HEK293 (cell line): Measurements from ENCODE around the gene NCSTN.

Source experiments
- CTCF ChIA-PET: fragments of 350-600 bp; formaldehyde crosslinking; extraction: SDS; loops from one replicate; lab custom pipeline; 2021; ENCODE audit warnings: antibody characterized with exemption; lab: Yijun Ruan, JAX
- POLR2A ChIA-PET: fragments of 300-600 bp; formaldehyde crosslinking; extraction: SDS; loops from one replicate; lab custom pipeline; 2020; ENCODE audit warnings: antibody characterized with exemption, inconsistent platforms; lab: Yijun Ruan, JAX
- H3K27ac ChIP-seq: fragments of 200-500 bp; sonication (Bioruptor generic); 2 replicates; pipeline ENCODE4 v1.5.1; 2014; ENCODE audit warnings: low read depth, low read length, control low read depth, inconsistent platforms; ENCODE audit errors: extremely low read depth
- H3K36me3 ChIP-seq, 2 experiments: fragments of 200-500 bp in 1 of 2; sonication (Bioruptor generic) in 1 of 2; 1 replicate in 1 of 2; 2 replicates in 1 of 2; pipeline ENCODE4 v1.5.1; 2014 to 2017; ENCODE audit warnings: inconsistent platforms in 2 of 2, low read length in 2 of 2; ENCODE audit not compliant: control insufficient read depth in 2 of 2, insufficient read depth in 1 of 2
- H3K4me1 ChIP-seq: fragments of 200-500 bp; sonication (Bioruptor generic); 2 replicates; pipeline ENCODE4 v1.5.1; 2014; ENCODE audit warnings: mild to moderate bottlenecking, low read length, inconsistent platforms; ENCODE audit not compliant: control insufficient read depth, insufficient read depth
- H3K4me3 ChIP-seq: 2 replicates; pipeline ENCODE4 v1.5.1; 2011; ENCODE audit warnings: low read depth, mild to moderate bottlenecking, control low read depth, low read length, moderate library complexity
- H3K9me3 ChIP-seq: fragments of 200-500 bp; sonication (Bioruptor generic); 2 replicates; pipeline ENCODE4 v1.5.1; 2014; ENCODE audit warnings: low read depth, low read length, inconsistent platforms; ENCODE audit not compliant: control insufficient read depth, insufficient read depth
- BCL11A ChIP-seq: fragments of 450-650 bp; formaldehyde crosslinking; IDR thresholded peaks from 2 replicates; pipeline ENCODE4 v1.5.1; 2016; ENCODE audit warnings: low read depth, missing biosample characterization, missing genetic modification characterization
- BCL11B ChIP-seq: fragments of 450-650 bp; formaldehyde crosslinking; IDR thresholded peaks from 2 replicates; pipeline ENCODE4 v1.5.1; 2016; ENCODE audit warnings: low read depth, missing biosample characterization, missing genetic modification characterization
- GLIS1 ChIP-seq: fragments of 450-650 bp; formaldehyde crosslinking; IDR thresholded peaks from 2 replicates; pipeline ENCODE4 v1.5.1; 2016; ENCODE audit warnings: missing biosample characterization, missing genetic modification characterization
- INSM2 ChIP-seq: fragments of 450-650 bp; formaldehyde crosslinking; IDR thresholded peaks from 2 replicates; pipeline ENCODE4 v1.5.1; 2016; ENCODE audit warnings: missing biosample characterization, missing genetic modification characterization
- KLF10 ChIP-seq: fragments of 450-650 bp; IDR thresholded peaks from 2 replicates; pipeline ENCODE4 v1.5.1; 2018; ENCODE audit warnings: missing biosample characterization, mild to moderate bottlenecking, missing genetic modification characterization
- KLF17 ChIP-seq: fragments of 450-650 bp; formaldehyde crosslinking; IDR thresholded peaks from 2 replicates; pipeline ENCODE4 v1.5.1; 2016; ENCODE audit warnings: missing biosample characterization, missing genetic modification characterization
- SCRT2 ChIP-seq: fragments of 450-650 bp; formaldehyde crosslinking; IDR thresholded peaks from 2 replicates; pipeline ENCODE4 v1.5.1; 2016; ENCODE audit warnings: missing biosample characterization, missing genetic modification characterization
- WT1 ChIP-seq: fragments of 450-650 bp; formaldehyde crosslinking; IDR thresholded peaks from 2 replicates; pipeline ENCODE4 v1.5.1; 2016; ENCODE audit warnings: missing biosample characterization, missing genetic modification characterization
- ZBTB17 ChIP-seq: fragments of 450-650 bp; formaldehyde crosslinking; IDR thresholded peaks from 2 replicates; pipeline ENCODE4 v1.5.1; 2016; ENCODE audit warnings: missing biosample characterization, missing genetic modification characterization
- ZBTB8A ChIP-seq: fragments of 450-650 bp; formaldehyde crosslinking; IDR thresholded peaks from 2 replicates; pipeline ENCODE4 v1.5.1; 2016; ENCODE audit warnings: missing biosample characterization, missing genetic modification characterization
- ZEB2 ChIP-seq: fragments of 450-650 bp; formaldehyde crosslinking; IDR thresholded peaks from 2 replicates; pipeline ENCODE4 v1.5.1; 2016; ENCODE audit warnings: missing biosample characterization, missing genetic modification characterization
- ZFHX2 ChIP-seq: fragments of 450-650 bp; formaldehyde crosslinking; conservative IDR thresholded peaks from 2 replicates; pipeline ENCODE4 v1.5.1; 2016; ENCODE audit warnings: missing biosample characterization, missing genetic modification characterization
- ZFP37 ChIP-seq: fragments of 450-650 bp; formaldehyde crosslinking; IDR thresholded peaks from 2 replicates; pipeline ENCODE4 v1.5.1; 2016; ENCODE audit warnings: missing biosample characterization, missing genetic modification characterization
- ZIC2 ChIP-seq: fragments of 450-650 bp; formaldehyde crosslinking; IDR thresholded peaks from 2 replicates; pipeline ENCODE4 v1.5.1; 2016; ENCODE audit warnings: missing biosample characterization, missing genetic modification characterization
- ZNF341 ChIP-seq: fragments of 450-650 bp; formaldehyde crosslinking; IDR thresholded peaks from 2 replicates; pipeline ENCODE4; 2016; ENCODE audit warnings: low read depth, missing biosample characterization, missing genetic modification characterization
- ZNF433 ChIP-seq: fragments of 450-650 bp; formaldehyde crosslinking; IDR thresholded peaks from 2 replicates; pipeline ENCODE4 v1.5.1; 2016; ENCODE audit warnings: missing biosample characterization, missing genetic modification characterization, low read depth
- ZNF449 ChIP-seq: fragments of 450-650 bp; formaldehyde crosslinking; IDR thresholded peaks from 2 replicates; pipeline ENCODE4 v1.5.1; 2017; ENCODE audit warnings: missing biosample characterization, mild to moderate bottlenecking, missing genetic modification characterization, moderate library complexity
- ZNF48 ChIP-seq: fragments of 450-650 bp; formaldehyde crosslinking; IDR thresholded peaks from 2 replicates; pipeline ENCODE4 v1.5.1; 2016; ENCODE audit warnings: missing biosample characterization, missing genetic modification characterization
- ZNF629 ChIP-seq: fragments of 450-650 bp; formaldehyde crosslinking; IDR thresholded peaks from 2 replicates; pipeline ENCODE4 v1.5.1; 2017; ENCODE audit warnings: missing biosample characterization, missing genetic modification characterization
- ZNF830 ChIP-seq: fragments of 450-650 bp; IDR thresholded peaks from 2 replicates; pipeline ENCODE4 v1.5.0; 2018; ENCODE audit warnings: missing biosample characterization, missing genetic modification characterization, low read depth, mild to moderate bottlenecking, moderate library complexity
- ZSCAN16 ChIP-seq: fragments of 450-650 bp; formaldehyde crosslinking; IDR thresholded peaks from 2 replicates; pipeline ENCODE4 v1.5.1; 2016; ENCODE audit warnings: missing biosample characterization, missing genetic modification characterization
- TF ChIP-seq, protein P1 (sequence below): fragments of 450-650 bp; formaldehyde crosslinking; IDR thresholded peaks from 2 replicates; pipeline ENCODE4 v1.5.1; 2016; ENCODE audit warnings: missing biosample characterization, missing genetic modification characterization
- TF ChIP-seq, protein P2 (sequence below): fragments of 450-650 bp; formaldehyde crosslinking; IDR thresholded peaks from 2 replicates; pipeline ENCODE4 v1.5.1; 2016; ENCODE audit warnings: missing biosample characterization, missing genetic modification characterization
- TF ChIP-seq, protein P3 (sequence below): fragments of 450-650 bp; formaldehyde crosslinking; IDR thresholded peaks from 2 replicates; pipeline ENCODE4 v1.5.1; 2016; ENCODE audit warnings: missing biosample characterization, missing genetic modification characterization

NCSTN gene

GRCh38 chr1:160399544-160400222, 56.5 kb downstream of the NCSTN start:
- Histone ChIP-seq H3K36me3 (no peaks in the 10 kb centered on the region), H3K4me3 (peak overlapping the region; percentile 51), H3K4me1 (no peaks in the 10 kb centered on the region)
- peak; percentile 11; the same call in 1 of the 2 replicates for TF ChIP-seq WT1 (tag by site-specific recombination)
- no peak for TF ChIP-seq ZNF48 (tag by site-specific recombination)
- 0 out of 2 replicates have a peak, but pooled peaks have one; percentile 23 for TF ChIP-seq ZFHX2 (tag by site-specific recombination)
- peak; percentile 8; the same call in 1 of the 2 replicates for TF ChIP-seq ZIC2 (tag by site-specific recombination)
- TF ChIP-seq, all 188 proteins: peak for 3
- POLR2A ChIA-PET: interaction anchor here (1.0 kb wide), 1 partner anchor 9 kb away, joined by 5 read pairs; no protein-coding TSS in a partner anchor
- H3K9me3 ChIP-seq: no peaks in the 10 kb centered on the region
- CTCF ChIA-PET: no interaction called here
- peak overlapping the region; percentile 58; the same call in 1 of the 2 replicates for H3K27ac ChIP-seq

DNA sequence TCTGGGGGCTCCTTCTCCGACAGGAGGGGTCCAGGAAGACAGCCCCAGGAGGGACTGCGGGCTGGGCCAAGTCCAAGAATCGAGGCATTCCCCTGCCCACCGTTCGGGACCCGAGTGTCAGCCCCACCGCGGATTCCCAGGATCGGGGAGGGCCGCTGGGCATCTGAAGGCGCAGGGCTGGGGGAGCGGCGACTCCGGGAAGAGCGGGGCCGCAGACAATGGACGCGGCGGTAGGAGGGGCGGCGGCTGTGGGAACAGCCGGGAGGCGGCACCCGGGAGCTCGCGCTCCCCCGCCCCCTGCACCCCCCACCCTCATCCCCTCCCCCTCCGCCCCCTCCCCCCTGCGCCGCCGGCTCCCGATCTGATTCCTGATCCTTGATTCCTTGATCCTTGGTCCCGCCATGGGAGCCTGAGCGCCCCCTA, 57.1 kb downstream of the NCSTN start, which contains the start of gene VANGL2:
VANGL2 (plus strand) TSS at position 342 of the 423 bp plus-strand sequence. CDS start 15,274 bp downstream, outside the sequence.
- ChIA-PET POLR2A (interaction anchor here (1.0 kb wide), 1 partner anchor 9 kb away, joined by 5 read pairs; no protein-coding TSS in a partner anchor), CTCF (no interaction called here)
- peak within 1 kb of the TSS; percentile 75 for H3K4me3 ChIP-seq
- no peaks in the 10 kb centered on the region for H3K4me1 ChIP-seq
- no peaks in the 10 kb centered on the region for H3K36me3 ChIP-seq
- no peaks in the 10 kb centered on the region for H3K9me3 ChIP-seq
- H3K27ac ChIP-seq: peak within 1 kb of the TSS; percentile 58; the same call in 1 of the 2 replicates
- TF ChIP-seq ZNF341 (tag by site-specific recombination): peak; percentile 100
- peak; percentile 9; the same call in 1 of the 2 replicates for TF ChIP-seq GLIS1
- TF ChIP-seq KLF17: peak; percentile 61; the same call in 1 of the 2 replicates
- TF ChIP-seq SCRT2 (tag by site-specific recombination): no peak; the same call in 1 of the 2 replicates
- TF ChIP-seq KLF10 (tag by site-specific recombination): peak; percentile 51; the same call in 1 of the 2 replicates
- peak; percentile 4; the same call in 1 of the 2 replicates for TF ChIP-seq WT1 (tag by site-specific recombination)
- TF ChIP-seq BCL11B (tag by site-specific recombination): 0 out of 2 replicates have a peak, but pooled peaks have one; percentile 28
- no peak for TF ChIP-seq ZNF830 (tag by site-specific recombination)
- TF ChIP-seq ZFP37: peak; percentile 57; the same call in 1 of the 2 replicates
- TF ChIP-seq ZSCAN16 (tag by site-specific recombination): no peak
- TF ChIP-seq ZNF449 (tag by site-specific recombination): peak; percentile 65; the same call in 1 of the 2 replicates
- TF ChIP-seq, protein P1, sequence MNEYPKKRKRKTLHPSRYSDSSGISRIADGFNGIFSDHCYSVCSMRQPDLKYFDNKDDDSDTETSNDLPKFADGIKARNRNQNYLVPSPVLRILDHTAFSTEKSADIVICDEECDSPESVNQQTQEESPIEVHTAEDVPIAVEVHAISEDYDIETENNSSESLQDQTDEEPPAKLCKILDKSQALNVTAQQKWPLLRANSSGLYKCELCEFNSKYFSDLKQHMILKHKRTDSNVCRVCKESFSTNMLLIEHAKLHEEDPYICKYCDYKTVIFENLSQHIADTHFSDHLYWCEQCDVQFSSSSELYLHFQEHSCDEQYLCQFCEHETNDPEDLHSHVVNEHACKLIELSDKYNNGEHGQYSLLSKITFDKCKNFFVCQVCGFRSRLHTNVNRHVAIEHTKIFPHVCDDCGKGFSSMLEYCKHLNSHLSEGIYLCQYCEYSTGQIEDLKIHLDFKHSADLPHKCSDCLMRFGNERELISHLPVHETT: 0 out of 2 replicates have a peak, but pooled peaks have one; percentile 37
- peak; percentile 46; the same call in 1 of the 2 replicates for TF ChIP-seq ZNF629 (tag by site-specific recombination)
- peak; percentile 33; the same call in 1 of the 2 replicates for TF ChIP-seq ZEB2
- no peak for TF ChIP-seq ZNF433 (tag by site-specific recombination)
- 0 out of 2 replicates have a peak, but pooled peaks have one; percentile 39 for TF ChIP-seq BCL11A
- TF ChIP-seq ZFHX2 (tag by site-specific recombination): 0 out of 2 replicates have a peak, but pooled peaks have one; percentile 3
- TF ChIP-seq INSM2 (tag by site-specific recombination): 0 out of 2 replicates have a peak, but pooled peaks have one; percentile 44
- TF ChIP-seq, protein P2, sequence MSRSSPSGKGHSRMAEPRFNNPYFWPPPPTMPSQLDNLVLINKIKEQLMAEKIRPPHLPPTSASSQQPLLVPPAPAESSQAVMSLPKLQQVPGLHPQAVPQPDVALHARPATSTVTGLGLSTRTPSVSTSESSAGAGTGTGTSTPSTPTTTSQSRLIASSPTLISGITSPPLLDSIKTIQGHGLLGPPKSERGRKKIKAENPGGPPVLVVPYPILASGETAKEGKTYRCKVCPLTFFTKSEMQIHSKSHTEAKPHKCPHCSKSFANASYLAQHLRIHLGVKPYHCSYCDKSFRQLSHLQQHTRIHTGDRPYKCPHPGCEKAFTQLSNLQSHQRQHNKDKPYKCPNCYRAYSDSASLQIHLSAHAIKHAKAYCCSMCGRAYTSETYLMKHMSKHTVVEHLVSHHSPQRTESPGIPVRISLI (tag by site-specific recombination): no peak
- TF ChIP-seq ZIC2 (tag by site-specific recombination): no peak
- TF ChIP-seq, protein P3, sequence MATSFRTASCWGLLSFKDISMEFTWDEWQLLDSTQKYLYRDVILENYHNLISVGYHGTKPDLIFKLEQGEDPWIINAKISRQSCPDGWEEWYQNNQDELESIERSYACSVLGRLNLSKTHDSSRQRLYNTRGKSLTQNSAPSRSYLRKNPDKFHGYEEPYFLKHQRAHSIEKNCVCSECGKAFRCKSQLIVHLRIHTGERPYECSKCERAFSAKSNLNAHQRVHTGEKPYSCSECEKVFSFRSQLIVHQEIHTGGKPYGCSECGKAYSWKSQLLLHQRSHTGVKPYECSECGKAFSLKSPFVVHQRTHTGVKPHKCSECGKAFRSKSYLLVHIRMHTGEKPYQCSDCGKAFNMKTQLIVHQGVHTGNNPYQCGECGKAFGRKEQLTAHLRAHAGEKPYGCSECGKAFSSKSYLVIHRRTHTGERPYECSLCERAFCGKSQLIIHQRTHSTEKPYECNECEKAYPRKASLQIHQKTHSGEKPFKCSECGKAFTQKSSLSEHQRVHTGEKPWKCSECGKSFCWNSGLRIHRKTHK (tag by site-specific recombination): no peak
- TF ChIP-seq ZBTB17: 0 out of 2 replicates have a peak, but pooled peaks have one; percentile 0
- peak; percentile 65 for TF ChIP-seq ZBTB8A
